ENCODE data around the gene RIC1.
A peak's percentile ranks its signal among the peaks of the same experiment; 100 is the strongest.
"Not testable (repeated sequence)": the region's sequence is repeated elsewhere in the genome, so short reads cannot be mapped to it uniquely, and the experiment has no call there.

The RIC1 gene

DNA sequence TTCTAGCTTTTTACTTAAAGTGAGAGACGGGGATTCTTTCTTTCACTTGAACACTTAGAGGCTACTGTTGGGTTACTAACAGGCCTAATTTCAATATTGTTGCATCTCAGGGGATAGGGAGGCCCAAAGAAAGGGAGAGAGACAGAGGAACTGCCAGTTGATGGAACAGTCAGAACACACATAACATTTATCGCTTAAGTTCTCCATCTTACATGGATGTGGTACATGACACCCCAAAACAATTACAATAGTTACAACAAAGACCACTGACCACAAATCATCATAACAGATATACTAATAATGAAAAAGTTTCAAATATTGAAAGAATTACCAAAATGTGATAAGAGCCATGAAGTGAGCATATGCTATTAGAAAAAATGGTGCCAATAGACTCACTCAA lies 4.3 kb upstream of the RIC1 start:
- Histone ChIP-seq H3K36me3 (ENCODE audit: control insufficient read depth, insufficient read depth, low read length) (no peaks in the 10 kb centered on the region), H3K4me1 (ENCODE audit: control insufficient read depth, insufficient read depth, low read length) (peaks cover 10% of the 10 kb centered on the region), H3K27ac (ENCODE audit: low read depth, low read length) (no peak overlapping the region), H3K27me3 (ENCODE audit: control insufficient read depth, insufficient read depth, low read length) (no peaks in the 10 kb centered on the region), H3K4me3 (ENCODE audit: low read depth, low read length) (no peak overlapping the region), H3K9ac (ENCODE audit: low read depth, low read length) (no peak overlapping the region), H3K9me3 (ENCODE audit: control insufficient read depth, insufficient read depth, low read length) (no peaks in the 10 kb centered on the region)

DNA sequence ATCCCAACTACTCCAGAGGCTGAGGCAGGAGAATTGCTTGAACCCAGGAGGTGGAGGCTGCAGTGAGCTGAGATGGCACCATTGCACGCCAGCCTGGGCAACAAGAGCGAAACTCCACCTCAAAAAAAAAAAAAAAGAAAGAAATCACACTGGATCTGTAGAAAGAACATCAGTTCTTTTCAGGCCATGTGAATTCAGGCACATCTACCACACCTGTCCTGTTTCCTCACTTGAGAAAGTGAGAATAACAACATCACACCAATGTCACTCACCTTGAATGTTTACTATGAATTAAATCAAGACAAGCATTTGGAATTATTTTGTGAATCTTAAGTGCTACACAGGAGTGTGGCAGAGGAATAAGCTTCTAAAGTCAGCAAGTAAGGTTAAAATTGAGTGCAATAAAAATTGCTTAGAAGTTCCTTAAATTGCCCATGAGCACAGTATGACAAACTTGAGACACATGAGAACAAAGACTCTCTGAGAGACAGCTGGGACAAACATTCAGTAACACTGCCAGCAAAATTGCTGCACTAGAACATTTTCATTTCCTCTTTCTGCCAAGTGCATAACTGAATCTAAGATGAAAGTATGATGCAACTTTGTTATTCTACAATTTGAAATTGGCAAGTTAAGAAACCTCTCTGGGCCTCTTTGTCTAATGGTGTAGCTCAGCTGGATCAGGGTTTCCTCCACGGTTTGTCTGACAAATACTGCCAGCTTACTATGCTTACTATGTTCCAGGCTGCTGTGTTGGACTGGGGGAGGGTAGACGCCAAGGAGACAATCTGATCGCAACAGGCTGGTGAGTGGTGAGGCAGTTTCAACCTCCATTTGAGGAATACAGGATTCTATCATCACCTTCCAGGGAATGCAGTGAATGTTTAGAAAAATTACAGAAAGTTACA lies 1.9 kb upstream of the RIC1 start:
- H3K9ac ChIP-seq (ENCODE audit: low read depth, low read length): no peak overlapping the region
- H3K27me3 ChIP-seq (ENCODE audit: control insufficient read depth, insufficient read depth, low read length): no peaks in the 10 kb centered on the region
- no peaks in the 10 kb centered on the region for H3K36me3 ChIP-seq (ENCODE audit: control insufficient read depth, insufficient read depth, low read length)
- no peaks in the 10 kb centered on the region for H3K9me3 ChIP-seq (ENCODE audit: control insufficient read depth, insufficient read depth, low read length)
- H3K27ac ChIP-seq (ENCODE audit: low read depth, low read length): no peak overlapping the region
- 0 out of 2 replicates have a peak overlapping the region, but pooled peaks have one; percentile 85 for H3K4me3 ChIP-seq (ENCODE audit: low read depth, low read length)
- H3K4me1 ChIP-seq (ENCODE audit: control insufficient read depth, insufficient read depth, low read length): peaks cover 22% of the 10 kb centered on the region

DNA sequence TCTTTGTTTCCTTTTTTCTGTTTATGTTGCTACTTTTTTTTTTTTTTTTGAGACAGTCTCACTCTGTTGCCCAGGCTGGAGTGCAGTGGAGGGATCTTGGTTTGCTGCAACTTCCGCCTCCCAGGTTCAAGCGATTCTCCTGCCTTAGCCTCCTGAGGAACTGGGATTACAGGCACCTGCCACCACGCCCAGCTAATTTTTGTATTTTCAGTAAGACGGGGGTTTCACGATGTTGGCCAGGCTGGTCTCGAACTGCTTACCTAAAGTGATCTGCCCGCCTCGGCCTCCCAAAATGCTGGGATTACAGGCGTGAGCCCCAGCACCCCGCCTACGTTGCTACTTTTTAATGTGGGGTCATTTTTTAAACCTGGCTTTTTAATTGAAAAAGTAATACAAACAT lies 1.2 kb upstream of the RIC1 start:
- not testable (repeated sequence) for H3K27me3 ChIP-seq (ENCODE audit: control insufficient read depth, insufficient read depth, low read length); H3K9me3 ChIP-seq (ENCODE audit: control insufficient read depth, insufficient read depth, low read length); H3K27ac ChIP-seq (ENCODE audit: low read depth, low read length); H3K9ac ChIP-seq (ENCODE audit: low read depth, low read length); H3K36me3 ChIP-seq (ENCODE audit: control insufficient read depth, insufficient read depth, low read length)
- H3K4me3 ChIP-seq (ENCODE audit: low read depth, low read length): peak overlapping the region; percentile 85
- H3K4me1 ChIP-seq (ENCODE audit: control insufficient read depth, insufficient read depth, low read length): peaks cover 24% of the 10 kb centered on the region

DNA sequence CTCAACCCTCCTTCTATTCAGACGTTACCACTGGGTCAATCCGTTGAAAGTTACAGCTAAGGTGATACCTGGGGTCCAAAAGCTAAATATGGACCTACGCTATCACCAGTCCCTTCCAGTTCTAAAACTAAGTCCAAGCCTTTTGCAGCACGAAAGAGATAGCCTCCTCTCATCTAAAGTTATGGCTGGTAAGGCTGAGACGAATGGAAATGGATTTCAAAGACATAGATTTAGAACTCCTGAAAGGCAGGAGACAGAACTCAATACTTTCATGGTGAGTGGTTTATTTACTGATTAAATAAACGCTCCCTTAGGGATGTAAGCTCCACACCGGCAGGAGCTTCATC lies 751 bp upstream of the RIC1 start:
- Histone ChIP-seq H3K9ac (ENCODE audit: low read depth, low read length) (peak overlapping the region; percentile 74), H3K4me3 (ENCODE audit: low read depth, low read length) (peak overlapping the region; percentile 85), H3K27ac (ENCODE audit: low read depth, low read length) (peak overlapping the region; percentile 93), H3K4me1 (ENCODE audit: control insufficient read depth, insufficient read depth, low read length) (peaks cover 28% of the 10 kb centered on the region), H3K36me3 (ENCODE audit: control insufficient read depth, insufficient read depth, low read length) (no peaks in the 10 kb centered on the region), H3K27me3 (ENCODE audit: control insufficient read depth, insufficient read depth, low read length) (no peaks in the 10 kb centered on the region), H3K9me3 (ENCODE audit: control insufficient read depth, insufficient read depth, low read length) (no peaks in the 10 kb centered on the region)

DNA sequence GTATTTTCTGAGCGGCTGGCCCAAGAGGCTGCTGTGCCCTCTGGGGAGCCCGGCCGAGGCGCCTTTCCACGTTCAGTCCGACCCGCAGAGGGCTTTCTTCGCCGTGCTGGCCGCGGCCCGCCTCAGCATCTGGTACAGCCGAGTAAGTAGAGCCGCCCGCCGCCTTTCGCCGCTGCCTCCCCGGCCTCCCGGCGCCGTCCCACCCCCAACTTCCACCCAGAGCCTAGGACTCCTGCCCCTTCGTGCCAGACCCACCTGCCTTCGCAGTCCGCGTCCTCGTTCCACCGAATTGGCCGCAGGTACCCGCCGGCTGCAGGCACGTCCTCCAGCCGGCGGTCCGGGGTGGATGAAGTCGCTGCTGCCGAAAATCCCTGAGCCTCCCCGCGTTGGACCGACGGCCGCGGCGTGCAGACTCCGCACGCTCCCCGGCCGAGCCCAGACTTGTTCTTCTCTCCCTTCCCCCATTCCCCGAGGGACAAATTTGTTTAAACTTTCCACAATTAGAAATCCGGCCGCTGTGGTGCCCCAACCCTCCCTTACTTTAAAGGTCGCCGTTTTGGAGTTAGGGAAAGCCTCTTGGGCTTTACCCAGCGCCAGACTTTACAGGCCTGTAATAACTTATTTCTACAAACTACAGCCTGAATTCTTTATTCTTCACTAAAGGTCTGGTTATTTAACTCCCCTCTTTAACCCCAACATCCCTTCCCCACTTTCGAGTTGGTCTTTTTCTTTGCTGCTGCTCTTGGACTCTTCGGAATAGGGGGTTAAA lies 589 bp downstream of the RIC1 start:
- Histone ChIP-seq H3K4me3 (ENCODE audit: low read depth, low read length) (peak overlapping the region; percentile 85), H3K9ac (ENCODE audit: low read depth, low read length) (peak overlapping the region; percentile 79), H3K36me3 (ENCODE audit: control insufficient read depth, insufficient read depth, low read length) (no peaks in the 10 kb centered on the region), H3K27me3 (ENCODE audit: control insufficient read depth, insufficient read depth, low read length) (no peaks in the 10 kb centered on the region), H3K9me3 (ENCODE audit: control insufficient read depth, insufficient read depth, low read length) (no peaks in the 10 kb centered on the region), H3K27ac (ENCODE audit: low read depth, low read length) (peak overlapping the region; percentile 93), H3K4me1 (ENCODE audit: control insufficient read depth, insufficient read depth, low read length) (peaks cover 29% of the 10 kb centered on the region)

DNA sequence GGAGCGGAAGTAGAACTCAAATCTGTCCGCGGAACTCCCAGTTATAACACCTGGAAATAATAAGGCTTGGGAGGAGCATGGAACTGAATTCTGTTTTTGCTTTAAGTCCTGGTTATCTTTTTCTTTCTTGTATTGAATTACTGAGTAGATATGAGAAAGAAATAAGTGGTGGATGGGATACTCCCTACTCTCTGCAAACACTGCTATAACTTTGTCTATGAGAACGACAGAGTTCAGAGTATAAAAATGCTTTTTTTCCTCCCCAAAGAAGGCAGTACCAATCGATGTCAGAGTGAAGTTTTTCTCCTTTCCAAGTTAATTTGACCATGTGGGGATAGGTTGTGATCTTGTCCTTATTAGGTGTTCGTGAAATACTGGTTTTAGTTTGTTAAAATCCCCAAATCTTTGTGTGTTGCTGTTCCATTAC lies 1.2 kb downstream of the RIC1 start:
- peaks cover 29% of the 10 kb centered on the region for H3K4me1 ChIP-seq (ENCODE audit: control insufficient read depth, insufficient read depth, low read length)
- H3K27ac ChIP-seq (ENCODE audit: low read depth, low read length): no peak overlapping the region
- H3K4me3 ChIP-seq (ENCODE audit: low read depth, low read length): peak overlapping the region; percentile 85
- no peaks in the 10 kb centered on the region for H3K9me3 ChIP-seq (ENCODE audit: control insufficient read depth, insufficient read depth, low read length)
- no peaks in the 10 kb centered on the region for H3K36me3 ChIP-seq (ENCODE audit: control insufficient read depth, insufficient read depth, low read length)
- H3K27me3 ChIP-seq (ENCODE audit: control insufficient read depth, insufficient read depth, low read length): no peaks in the 10 kb centered on the region
- H3K9ac ChIP-seq (ENCODE audit: low read depth, low read length): peak overlapping the region; percentile 79; the same call in 1 of the 2 replicates

DNA sequence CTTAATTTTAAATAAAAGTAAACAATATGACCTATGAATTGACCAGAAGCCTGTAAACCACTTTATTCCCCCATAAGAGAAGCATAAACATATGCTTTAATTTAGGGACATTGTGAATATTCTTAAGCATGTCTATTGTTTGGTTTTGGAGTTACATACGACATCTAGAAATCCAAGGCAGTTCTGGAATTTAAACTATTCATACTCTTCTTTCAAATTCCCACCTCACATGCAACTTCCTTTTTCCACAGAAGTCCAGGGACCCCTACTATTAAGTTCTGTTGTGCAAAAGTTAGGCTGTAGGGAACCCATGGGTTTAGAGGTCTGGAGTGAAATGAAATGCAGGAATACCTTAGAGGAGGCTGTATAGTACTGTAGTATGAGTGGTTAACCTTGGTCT lies 2.1 kb downstream of the RIC1 start:
- Histone ChIP-seq H3K4me3 (ENCODE audit: low read depth, low read length) (peak overlapping the region; percentile 85), H3K9ac (ENCODE audit: low read depth, low read length) (peak overlapping the region; percentile 27; the same call in 1 of the 2 replicates), H3K9me3 (ENCODE audit: control insufficient read depth, insufficient read depth, low read length) (no peaks in the 10 kb centered on the region), H3K27ac (ENCODE audit: low read depth, low read length) (no peak overlapping the region), H3K27me3 (ENCODE audit: control insufficient read depth, insufficient read depth, low read length) (no peaks in the 10 kb centered on the region), H3K4me1 (ENCODE audit: control insufficient read depth, insufficient read depth, low read length) (peaks cover 29% of the 10 kb centered on the region), H3K36me3 (ENCODE audit: control insufficient read depth, insufficient read depth, low read length) (no peaks in the 10 kb centered on the region)

DNA sequence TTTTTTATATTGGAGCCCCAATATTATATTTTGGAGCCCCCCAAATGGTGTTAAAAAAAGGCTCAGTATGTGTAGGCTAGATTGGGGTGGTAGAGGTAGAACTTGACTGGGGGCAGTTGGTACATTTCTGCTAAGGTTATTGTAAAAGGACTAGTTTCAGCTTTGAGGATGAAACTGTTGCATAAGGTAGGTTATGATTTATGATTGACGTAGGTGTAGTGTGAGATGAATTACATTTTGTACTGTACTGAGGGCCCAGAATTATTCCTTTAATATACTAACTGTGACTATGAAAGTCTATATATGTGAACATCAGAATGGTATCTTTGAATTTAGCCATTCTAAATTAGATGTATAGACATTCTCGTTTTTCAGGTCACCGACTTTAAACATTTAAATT lies 3.6 kb downstream of the RIC1 start:
- no peaks in the 10 kb centered on the region for H3K27me3 ChIP-seq (ENCODE audit: control insufficient read depth, insufficient read depth, low read length)
- no peaks in the 10 kb centered on the region for H3K9me3 ChIP-seq (ENCODE audit: control insufficient read depth, insufficient read depth, low read length)
- H3K36me3 ChIP-seq (ENCODE audit: control insufficient read depth, insufficient read depth, low read length): no peaks in the 10 kb centered on the region
- H3K4me1 ChIP-seq (ENCODE audit: control insufficient read depth, insufficient read depth, low read length): peaks cover 25% of the 10 kb centered on the region
- H3K4me3 ChIP-seq (ENCODE audit: low read depth, low read length): no peak overlapping the region
- no peak overlapping the region for H3K9ac ChIP-seq (ENCODE audit: low read depth, low read length)
- no peak overlapping the region for H3K27ac ChIP-seq (ENCODE audit: low read depth, low read length)

DNA sequence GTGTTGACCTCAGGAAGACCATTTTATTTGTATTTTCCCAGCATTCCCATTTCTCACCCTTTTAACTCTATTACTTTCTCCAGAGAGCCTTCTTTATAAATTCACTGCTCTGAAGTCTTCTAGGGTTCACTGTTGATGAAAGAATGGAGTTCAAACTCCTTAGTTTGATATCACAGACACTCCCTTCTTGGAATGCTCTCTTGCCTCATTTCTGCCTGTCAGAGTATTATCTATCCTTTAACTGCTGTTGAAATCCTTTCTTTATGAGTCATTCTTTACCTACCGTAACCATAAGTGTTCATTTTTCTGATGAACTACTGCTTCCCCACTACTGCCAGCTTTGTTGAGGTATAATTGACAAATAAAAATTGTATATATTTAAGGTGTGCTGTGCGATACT lies 4.3 kb downstream of the RIC1 start:
- no peak overlapping the region for H3K27ac ChIP-seq (ENCODE audit: low read depth, low read length)

DNA sequence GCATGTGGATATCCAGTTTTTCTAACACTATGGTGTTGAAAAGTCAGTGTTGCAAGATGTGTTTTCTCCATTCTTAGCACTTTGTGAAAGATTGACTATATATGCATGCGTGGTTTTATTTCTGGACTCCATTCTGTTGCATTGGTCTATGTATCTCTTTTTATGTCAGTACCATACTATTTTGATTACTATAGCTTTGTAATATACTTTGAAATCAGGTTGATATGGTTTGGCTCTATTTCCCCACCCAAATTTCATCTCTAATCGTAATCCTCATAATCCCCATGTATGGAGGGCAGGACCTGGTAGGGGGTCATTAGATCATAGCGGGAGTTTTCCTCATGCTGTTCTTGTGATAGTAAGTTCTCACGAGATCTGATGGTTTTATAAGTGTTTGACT lies 6.5 kb downstream of the RIC1 start:
- no peaks in the 10 kb centered on the region for H3K27me3 ChIP-seq (ENCODE audit: control insufficient read depth, insufficient read depth, low read length)
- no peak overlapping the region for H3K4me3 ChIP-seq (ENCODE audit: low read depth, low read length)
- H3K9ac ChIP-seq (ENCODE audit: low read depth, low read length): no peak overlapping the region
- H3K4me1 ChIP-seq (ENCODE audit: control insufficient read depth, insufficient read depth, low read length): peaks cover 19% of the 10 kb centered on the region
- no peaks in the 10 kb centered on the region for H3K9me3 ChIP-seq (ENCODE audit: control insufficient read depth, insufficient read depth, low read length)
- no peak overlapping the region for H3K27ac ChIP-seq (ENCODE audit: low read depth, low read length)
- no peaks in the 10 kb centered on the region for H3K36me3 ChIP-seq (ENCODE audit: control insufficient read depth, insufficient read depth, low read length)

More for the DNA sequence above, 4.3 kb downstream of the RIC1 start:
- Histone ChIP-seq H3K9me3 (ENCODE audit: control insufficient read depth, insufficient read depth, low read length) (no peaks in the 10 kb centered on the region), H3K4me1 (ENCODE audit: control insufficient read depth, insufficient read depth, low read length) (peaks cover 20% of the 10 kb centered on the region), H3K4me3 (ENCODE audit: low read depth, low read length) (no peak overlapping the region), H3K9ac (ENCODE audit: low read depth, low read length) (no peak overlapping the region), H3K36me3 (ENCODE audit: control insufficient read depth, insufficient read depth, low read length) (no peaks in the 10 kb centered on the region), H3K27me3 (ENCODE audit: control insufficient read depth, insufficient read depth, low read length) (no peaks in the 10 kb centered on the region)

DNA sequence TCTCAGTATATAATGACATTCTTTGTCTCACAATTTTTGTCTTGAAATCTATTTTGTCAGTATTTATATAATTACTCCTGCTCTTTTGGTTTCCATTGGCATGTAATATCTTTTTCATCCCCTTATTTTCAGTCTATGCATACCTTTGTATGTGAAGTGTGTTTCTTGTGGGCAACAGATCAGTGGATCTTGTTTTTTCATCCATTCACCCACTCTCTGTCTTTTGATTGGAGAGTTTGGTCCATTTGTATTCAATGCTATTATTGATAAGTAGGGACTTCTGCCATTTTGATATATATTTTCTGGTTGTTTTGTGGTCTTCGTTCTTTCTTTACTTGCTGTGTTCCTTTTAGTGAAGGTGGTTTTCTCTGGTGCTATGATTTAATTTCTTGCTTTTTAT lies 10.9 kb downstream of the RIC1 start:
- Histone ChIP-seq H3K9ac (ENCODE audit: low read depth, low read length) (no peak overlapping the region), H3K27me3 (ENCODE audit: control insufficient read depth, insufficient read depth, low read length) (no peaks in the 10 kb centered on the region), H3K27ac (ENCODE audit: low read depth, low read length) (no peak overlapping the region), H3K4me3 (ENCODE audit: low read depth, low read length) (no peak overlapping the region), H3K9me3 (ENCODE audit: control insufficient read depth, insufficient read depth, low read length) (no peaks in the 10 kb centered on the region), H3K4me1 (ENCODE audit: control insufficient read depth, insufficient read depth, low read length) (no peaks in the 10 kb centered on the region), H3K36me3 (ENCODE audit: control insufficient read depth, insufficient read depth, low read length) (no peaks in the 10 kb centered on the region)

All from HUES48 (cell line).